ENCODE results near the gene NKX6-1.

NKX6-1 gene

DNA sequence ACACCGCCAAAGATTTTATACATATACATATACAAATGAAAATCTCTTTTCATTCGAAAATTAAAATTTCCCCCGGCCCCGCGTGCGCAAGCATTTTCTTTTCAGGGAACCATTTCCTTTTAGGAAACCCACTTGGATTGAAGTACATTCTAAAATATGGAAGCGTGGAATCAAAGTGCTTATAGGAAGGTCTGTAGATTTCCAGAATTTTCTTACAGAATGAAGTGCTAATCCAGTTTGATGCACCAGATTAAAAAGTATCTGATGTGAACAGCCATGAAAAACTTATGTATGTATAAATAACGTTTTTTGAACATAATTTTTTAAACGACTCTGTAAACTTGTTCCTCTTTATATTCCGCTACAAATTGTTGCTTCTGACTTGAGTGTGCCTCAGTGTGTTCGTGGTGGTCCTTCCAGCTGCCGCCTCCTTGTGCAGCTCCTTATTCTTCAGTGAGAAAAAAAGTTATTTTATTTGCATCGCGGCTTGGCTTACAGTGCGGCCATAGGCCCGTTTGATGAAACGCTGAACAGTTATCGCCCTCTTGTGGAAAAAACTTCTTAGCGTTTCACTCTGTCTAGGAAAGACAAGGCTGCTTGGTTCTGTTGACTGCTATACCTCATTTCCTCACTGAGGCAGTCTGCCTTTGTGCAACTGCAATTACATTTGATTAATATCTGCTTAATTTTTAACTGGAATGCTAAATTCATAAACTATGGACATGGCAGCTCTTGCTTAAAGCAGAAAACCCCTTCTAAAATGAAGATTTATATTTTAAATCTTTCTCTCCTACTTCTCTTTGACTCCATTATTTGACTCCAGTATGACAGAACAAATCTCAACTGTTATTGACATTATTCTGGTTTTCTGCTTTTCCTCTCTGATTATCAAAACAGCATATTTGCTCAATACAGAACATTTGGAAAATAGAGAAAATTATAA is 4.7 kb upstream of the NKX6-1 start:
- Histone ChIP-seq H3K27me3 (ENCODE audit: insufficient read depth, insufficient read length) (peaks cover 46% of the 10 kb centered on the region), H3K9me3 (ENCODE audit: insufficient read depth, low read length) (no peaks in the 10 kb centered on the region), H3K36me3 (ENCODE audit: insufficient read depth, insufficient read length, low read length) (no peaks in the 10 kb centered on the region), H3K9ac (ENCODE audit: insufficient read length, low read depth) (no peak overlapping the region), H3K4me3 (ENCODE audit: insufficient read length, low read depth) (no peak overlapping the region), H3K4me1 (ENCODE audit: insufficient read depth, insufficient read length) (peaks cover 4% of the 10 kb centered on the region)
- no peak for DNase-seq (ENCODE audit: low read depth, low spot score)
- TF ChIP-seq SUZ12 (IDR thresholded peaks at IDR 0.05; ENCODE audit: extremely low read depth, insufficient read depth, insufficient read length), result no peak
- no peak for TF ChIP-seq ZNF274 (IDR thresholded peaks at IDR 0.05; ENCODE audit: low read depth, low read length)
- TF ChIP-seq YY1 (IDR thresholded peaks at IDR 0.05; ENCODE audit: insufficient read depth, insufficient read length), result no peak

- TF ChIP-seq ZNF274 (IDR thresholded peaks at IDR 0.05; ENCODE audit: low read depth, low read length), result no peak
- peak; percentile 52 for TF ChIP-seq SUZ12 (IDR thresholded peaks at IDR 0.05; ENCODE audit: extremely low read depth, insufficient read depth, insufficient read length)
- no peak for TF ChIP-seq YY1 (IDR thresholded peaks at IDR 0.05; ENCODE audit: insufficient read depth, insufficient read length)
- Histone ChIP-seq H3K36me3 (ENCODE audit: insufficient read depth, insufficient read length, low read length) (no peaks in the 10 kb centered on the region), H3K9me3 (ENCODE audit: insufficient read depth, low read length) (no peaks in the 10 kb centered on the region), H3K9ac (ENCODE audit: insufficient read length, low read depth) (no peak overlapping the region), H3K27me3 (ENCODE audit: insufficient read depth, insufficient read length) (peaks cover 54% of the 10 kb centered on the region), H3K4me3 (ENCODE audit: insufficient read length, low read depth) (no peak overlapping the region), H3K4me1 (ENCODE audit: insufficient read depth, insufficient read length) (peaks cover 4% of the 10 kb centered on the region)
- no peak for DNase-seq (ENCODE audit: low read depth, low spot score)
Measured at GRCh38 chr4:84502955-84503373, 3.9 kb upstream of the NKX6-1 start.

- no peak overlapping the region for H3K4me3 ChIP-seq (ENCODE audit: insufficient read length, low read depth)
- H3K36me3 ChIP-seq (ENCODE audit: insufficient read depth, insufficient read length, low read length), result no peaks in the 10 kb centered on the region
- TF ChIP-seq ZNF274 (IDR thresholded peaks at IDR 0.05; ENCODE audit: low read depth, low read length), result no peak
- TF ChIP-seq YY1 (IDR thresholded peaks at IDR 0.05; ENCODE audit: insufficient read depth, insufficient read length), result no peak
- no peak for TF ChIP-seq SUZ12 (IDR thresholded peaks at IDR 0.05; ENCODE audit: extremely low read depth, insufficient read depth, insufficient read length)
- H3K9me3 ChIP-seq (ENCODE audit: insufficient read depth, low read length), result no peaks in the 10 kb centered on the region
- H3K4me1 ChIP-seq (ENCODE audit: insufficient read depth, insufficient read length), result peaks cover 4% of the 10 kb centered on the region
- no peak overlapping the region for H3K9ac ChIP-seq (ENCODE audit: insufficient read length, low read depth)
- no peak for DNase-seq (ENCODE audit: low read depth, low spot score)
- H3K27me3 ChIP-seq (ENCODE audit: insufficient read depth, insufficient read length), result peaks cover 59% of the 10 kb centered on the region
Measured at GRCh38 chr4:84502333-84502954, 3.4 kb upstream of the NKX6-1 start.

- TF ChIP-seq SUZ12 (IDR thresholded peaks at IDR 0.05; ENCODE audit: extremely low read depth, insufficient read depth, insufficient read length) (peak; percentile 72), ZNF274 (IDR thresholded peaks at IDR 0.05; ENCODE audit: low read depth, low read length) (no peak), YY1 (IDR thresholded peaks at IDR 0.05; ENCODE audit: insufficient read depth, insufficient read length) (no peak)
- DNase-seq (ENCODE audit: low read depth, low spot score), result no peak
- Histone ChIP-seq H3K4me3 (ENCODE audit: insufficient read length, low read depth) (peak overlapping the region; percentile 21), H3K4me1 (ENCODE audit: insufficient read depth, insufficient read length) (peaks cover 4% of the 10 kb centered on the region), H3K9ac (ENCODE audit: insufficient read length, low read depth) (no peak overlapping the region), H3K27me3 (ENCODE audit: insufficient read depth, insufficient read length) (peaks cover 66% of the 10 kb centered on the region), H3K36me3 (ENCODE audit: insufficient read depth, insufficient read length, low read length) (no peaks in the 10 kb centered on the region), H3K9me3 (ENCODE audit: insufficient read depth, low read length) (no peaks in the 10 kb centered on the region)
Measured at GRCh38 chr4:84501721-84502267, 2.7 kb upstream of the NKX6-1 start.

DNA sequence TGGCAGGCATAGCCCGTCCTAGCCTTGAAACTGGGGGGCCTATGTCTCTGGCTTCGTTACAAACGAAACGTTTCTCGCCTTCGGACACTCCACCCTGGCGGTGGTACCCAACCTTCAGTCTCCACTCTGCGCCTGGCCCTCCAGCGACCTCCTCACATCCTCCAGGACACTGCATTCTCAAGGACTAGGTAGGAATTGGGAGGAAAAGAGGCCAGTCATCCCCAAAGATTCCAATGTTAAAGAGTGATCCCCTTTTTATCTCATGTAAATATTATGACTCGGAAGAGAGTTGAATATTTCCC is 2.1 kb upstream of the NKX6-1 start:
- H3K9ac ChIP-seq (ENCODE audit: insufficient read length, low read depth), result no peak overlapping the region
- H3K36me3 ChIP-seq (ENCODE audit: insufficient read depth, insufficient read length, low read length), result no peaks in the 10 kb centered on the region
- no peak overlapping the region for H3K4me3 ChIP-seq (ENCODE audit: insufficient read length, low read depth)
- peaks cover 4% of the 10 kb centered on the region for H3K4me1 ChIP-seq (ENCODE audit: insufficient read depth, insufficient read length)
- H3K9me3 ChIP-seq (ENCODE audit: insufficient read depth, low read length), result no peaks in the 10 kb centered on the region
- H3K27me3 ChIP-seq (ENCODE audit: insufficient read depth, insufficient read length), result peaks cover 72% of the 10 kb centered on the region
- no peak for DNase-seq (ENCODE audit: low read depth, low spot score)
- TF ChIP-seq ZNF274 (IDR thresholded peaks at IDR 0.05; ENCODE audit: low read depth, low read length), result no peak
- TF ChIP-seq SUZ12 (IDR thresholded peaks at IDR 0.05; ENCODE audit: extremely low read depth, insufficient read depth, insufficient read length), result no peak
- no peak for TF ChIP-seq YY1 (IDR thresholded peaks at IDR 0.05; ENCODE audit: insufficient read depth, insufficient read length)

GRCh38 chr4:84500386-84501201 is 1.5 kb upstream of the NKX6-1 start:
- TF ChIP-seq ZNF274 (IDR thresholded peaks at IDR 0.05; ENCODE audit: low read depth, low read length) (no peak), YY1 (IDR thresholded peaks at IDR 0.05; ENCODE audit: insufficient read depth, insufficient read length) (no peak), SUZ12 (IDR thresholded peaks at IDR 0.05; ENCODE audit: extremely low read depth, insufficient read depth, insufficient read length) (no peak)
- H3K9ac ChIP-seq (ENCODE audit: insufficient read length, low read depth), result no peak overlapping the region
- no peak for DNase-seq (ENCODE audit: low read depth, low spot score)
- no peaks in the 10 kb centered on the region for H3K9me3 ChIP-seq (ENCODE audit: insufficient read depth, low read length)
- no peak overlapping the region for H3K4me3 ChIP-seq (ENCODE audit: insufficient read length, low read depth)
- H3K27me3 ChIP-seq (ENCODE audit: insufficient read depth, insufficient read length), result peaks cover 78% of the 10 kb centered on the region
- peaks cover 5% of the 10 kb centered on the region for H3K4me1 ChIP-seq (ENCODE audit: insufficient read depth, insufficient read length)
- H3K36me3 ChIP-seq (ENCODE audit: insufficient read depth, insufficient read length, low read length), result no peaks in the 10 kb centered on the region

All from NT2/D1 (cell line).